HEK293T (cell line): Measurements from ENCODE around the gene DYRK1A.

ENCODE experiments used
- ARNT ChIP-seq: fragments of 450-650 bp; IDR thresholded peaks from 2 replicates; pipeline ENCODE4 v1.6.1; 2017; ENCODE audit warnings: mild to moderate bottlenecking
- BHLHE40 ChIP-seq: fragments of 450-650 bp; IDR thresholded peaks from 2 replicates; pipeline ENCODE4 v1.6.1; 2016; ENCODE audit warnings: mild to moderate bottlenecking, moderate library complexity, borderline replicate concordance
- FOXK2 ChIP-seq: fragments of 450-650 bp; IDR thresholded peaks from 2 replicates; pipeline ENCODE4 v1.6.1; 2016; ENCODE audit warnings: mild to moderate bottlenecking
- FOXM1 ChIP-seq: fragments of 450-650 bp; IDR thresholded peaks from 2 replicates; pipeline ENCODE4 v1.6.1; 2017; ENCODE audit warnings: mild to moderate bottlenecking, borderline replicate concordance
- HDGF ChIP-seq: fragments of 450-650 bp; IDR thresholded peaks from 2 replicates; pipeline ENCODE4 v1.6.1; 2017; ENCODE audit warnings: antibody characterized with exemption, borderline replicate concordance
- L3MBTL2 ChIP-seq: fragments of 450-650 bp; conservative IDR thresholded peaks from 2 replicates; pipeline ENCODE4 v1.6.1; 2016; ENCODE audit warnings: mild to moderate bottlenecking
- LEF1 ChIP-seq: fragments of 450-650 bp; IDR thresholded peaks from 2 replicates; pipeline ENCODE4 v1.6.1; 2017; ENCODE audit warnings: mild to moderate bottlenecking, borderline replicate concordance
- SP1 ChIP-seq: fragments of 450-650 bp; IDR thresholded peaks from 2 replicates; pipeline ENCODE4 v1.6.1; 2017
- SUZ12 ChIP-seq: fragments of 450-650 bp; IDR thresholded peaks from 2 replicates; pipeline ENCODE4 v1.6.1; 2016; ENCODE audit warnings: mild to moderate bottlenecking
- TARDBP ChIP-seq: fragments of 450-650 bp; IDR thresholded peaks from 2 replicates; pipeline ENCODE4 v1.6.1; 2016
- ZNF384 ChIP-seq: fragments of 450-650 bp; IDR thresholded peaks from 2 replicates; pipeline ENCODE4 v1.6.1; 2016
- TF ChIP-seq, protein P1 (sequence below): fragments of 450-650 bp; IDR thresholded peaks from 2 replicates; pipeline ENCODE4 v1.6.1; 2016

DNA sequence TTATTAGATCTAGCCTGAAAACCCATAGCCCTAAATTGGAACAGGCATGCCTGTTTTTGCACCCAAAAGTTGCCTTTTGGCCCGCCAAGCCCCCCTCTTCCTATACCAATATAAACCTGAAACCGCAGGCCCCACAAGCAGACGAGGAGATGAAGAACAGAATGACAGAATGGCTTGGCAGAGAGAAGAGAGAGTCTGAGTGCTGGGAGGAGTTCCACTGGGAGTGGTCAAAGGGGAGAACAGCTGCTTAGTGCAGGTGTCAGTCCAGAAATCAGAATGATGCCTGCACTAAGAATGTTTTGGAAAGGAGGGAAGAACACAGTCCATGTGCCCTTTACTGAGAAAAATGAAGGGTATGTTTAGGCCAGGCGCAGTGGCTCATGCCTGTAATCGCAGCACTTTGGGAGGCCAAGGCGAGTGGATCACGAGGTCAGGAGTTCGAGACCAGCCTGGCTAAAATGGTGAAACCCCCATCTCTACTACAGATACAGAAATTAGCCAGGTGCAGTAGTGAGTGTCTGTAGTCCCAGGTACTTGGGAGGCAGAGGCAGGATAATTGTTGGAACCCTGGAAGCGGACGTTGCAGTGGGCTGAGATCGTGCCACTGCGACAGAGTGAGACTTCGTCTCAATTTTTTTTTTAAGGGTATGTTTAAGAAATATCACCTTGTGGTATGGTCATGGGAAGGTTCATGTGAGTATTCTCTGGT, 9.4 kb downstream of the DYRK1A start:
- TF ChIP-seq BHLHE40 (no peak), TARDBP (no peak), FOXM1 (no peak), SUZ12 (no peak), FOXK2 (no peak), ARNT (no peak), HDGF (no peak), ZNF384 (no peak), SP1 (no peak), LEF1 (no peak), L3MBTL2 (no peak)
- TF ChIP-seq, protein P1, sequence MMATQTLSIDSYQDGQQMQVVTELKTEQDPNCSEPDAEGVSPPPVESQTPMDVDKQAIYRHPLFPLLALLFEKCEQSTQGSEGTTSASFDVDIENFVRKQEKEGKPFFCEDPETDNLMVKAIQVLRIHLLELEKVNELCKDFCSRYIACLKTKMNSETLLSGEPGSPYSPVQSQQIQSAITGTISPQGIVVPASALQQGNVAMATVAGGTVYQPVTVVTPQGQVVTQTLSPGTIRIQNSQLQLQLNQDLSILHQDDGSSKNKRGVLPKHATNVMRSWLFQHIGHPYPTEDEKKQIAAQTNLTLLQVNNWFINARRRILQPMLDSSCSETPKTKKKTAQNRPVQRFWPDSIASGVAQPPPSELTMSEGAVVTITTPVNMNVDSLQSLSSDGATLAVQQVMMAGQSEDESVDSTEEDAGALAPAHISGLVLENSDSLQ = no peak
